ENCODE results near the gene S100A1.
"Not testable (repeated sequence)": the region's sequence is repeated elsewhere in the genome, so short reads cannot be mapped to it uniquely, and the experiment has no call there.

The S100A1 gene

DNA sequence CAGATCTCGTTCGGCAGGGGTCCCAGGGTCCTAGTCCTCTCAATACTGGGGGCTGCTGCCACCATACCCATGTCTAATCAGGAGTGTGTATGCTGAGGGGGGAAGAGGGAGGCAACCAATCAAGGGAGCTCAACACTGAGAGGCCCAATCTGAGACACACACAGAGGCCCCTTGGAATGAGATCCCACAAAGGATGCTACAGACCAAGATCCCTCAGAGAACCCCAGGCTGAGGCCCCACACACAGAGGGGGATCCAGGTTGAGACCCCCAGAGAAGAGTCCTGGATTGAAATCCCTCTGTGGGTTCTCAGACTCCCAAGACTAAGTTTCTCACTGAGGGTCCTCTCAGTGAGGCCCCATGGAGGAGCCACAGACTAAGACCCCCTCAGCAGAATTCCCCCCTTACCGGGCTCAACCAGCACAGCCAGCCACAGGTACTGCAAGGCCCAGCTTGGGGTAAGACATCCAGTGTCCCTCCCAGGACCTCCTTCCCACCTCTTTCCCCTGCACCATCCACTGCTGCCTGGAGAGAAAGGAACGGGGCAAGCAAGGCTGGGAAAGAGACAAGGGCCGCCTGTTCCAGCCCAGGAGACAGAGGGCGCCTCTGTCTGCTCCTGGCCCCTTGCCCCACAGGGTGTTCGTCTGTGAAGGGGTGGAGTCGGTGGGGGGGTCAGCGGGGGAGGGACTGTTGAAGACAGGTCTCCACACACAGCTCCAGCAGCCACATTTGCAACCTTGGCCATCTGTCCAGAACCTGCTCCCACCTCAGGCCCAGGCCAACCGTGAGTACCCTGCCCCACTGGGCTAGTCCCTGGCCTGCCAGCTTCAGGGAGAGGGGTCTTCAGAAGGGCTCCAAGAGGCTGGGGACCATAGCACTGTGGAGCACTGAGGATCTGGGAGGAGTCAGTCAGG, at the start of gene S100A1:
S100A1 (plus strand) TSS at position 720 of the 912 bp plus-strand sequence. CDS start 2,088 bp downstream, outside the sequence.
- no peak for DNase-seq (ENCODE audit: low read depth in 2 of 3, low spot score in 1 of 3)

DNA sequence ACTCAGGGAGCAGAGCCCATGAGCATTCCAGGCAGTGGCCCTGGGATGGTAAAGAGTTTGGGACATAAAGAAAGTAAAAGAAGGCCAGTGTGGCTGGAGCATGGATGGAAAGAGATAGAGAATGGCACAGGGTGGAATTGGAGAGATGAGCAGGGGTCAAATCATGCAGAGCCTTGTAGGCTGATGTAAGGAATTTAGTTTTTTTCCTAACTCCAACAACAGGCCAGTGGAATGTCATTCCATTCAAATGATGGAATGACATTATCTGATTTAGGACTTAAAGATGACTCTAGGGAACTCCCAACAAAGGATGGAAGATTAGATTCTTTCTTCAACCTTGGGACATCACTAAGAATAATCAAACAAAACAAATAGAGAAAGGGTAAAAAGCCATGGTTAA, 49.7 kb upstream of the S100A1 start:
- DNase-seq (ENCODE audit: low read depth in 2 of 3, low spot score in 1 of 3): no peak

DNA sequence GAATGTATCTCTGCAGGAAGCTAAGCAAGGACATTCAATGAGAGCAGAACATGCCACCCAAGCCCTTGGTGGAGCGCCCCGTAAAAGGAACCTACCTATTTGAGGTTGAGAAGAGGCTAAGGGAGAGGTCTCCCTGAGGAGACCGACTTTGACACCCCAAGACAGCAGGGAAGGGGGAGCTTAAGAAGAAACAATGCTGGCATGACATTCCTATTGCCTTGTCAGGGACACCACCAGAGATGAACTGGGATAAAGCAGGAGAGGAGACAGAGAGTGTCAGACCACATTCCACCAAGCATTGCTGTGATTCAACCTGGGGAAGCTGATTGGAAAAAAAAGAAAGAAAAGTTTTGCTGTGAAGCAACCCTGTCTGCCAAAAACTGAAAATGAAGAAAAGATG, 49.3 kb upstream of the S100A1 start:
- no peak for DNase-seq (ENCODE audit: low read depth in 2 of 3, low spot score in 1 of 3)

DNA sequence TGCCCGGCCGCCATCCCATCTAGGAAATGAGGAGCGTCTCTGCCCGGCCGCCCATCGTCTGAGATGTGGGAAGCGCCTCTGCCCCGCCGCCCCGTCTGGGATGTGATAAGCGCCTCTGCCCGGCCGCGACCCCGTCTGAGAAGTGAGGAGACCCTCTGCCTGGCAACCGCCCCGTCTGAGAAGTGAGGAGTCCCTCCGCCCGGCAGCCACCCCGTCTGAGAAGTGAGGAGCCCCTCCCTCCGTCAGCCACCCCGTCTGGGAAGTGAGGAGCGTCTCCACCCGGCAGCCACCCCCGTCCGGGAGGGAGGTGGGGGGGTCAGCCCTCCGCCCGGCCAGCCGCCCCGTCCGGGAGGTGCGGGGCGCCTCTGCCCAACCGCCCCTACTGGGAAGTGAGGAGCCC, 45.4 kb upstream of the S100A1 start:
- DNase-seq (ENCODE audit: low read depth in 2 of 3, low spot score in 1 of 3): not testable (repeated sequence)

DNA sequence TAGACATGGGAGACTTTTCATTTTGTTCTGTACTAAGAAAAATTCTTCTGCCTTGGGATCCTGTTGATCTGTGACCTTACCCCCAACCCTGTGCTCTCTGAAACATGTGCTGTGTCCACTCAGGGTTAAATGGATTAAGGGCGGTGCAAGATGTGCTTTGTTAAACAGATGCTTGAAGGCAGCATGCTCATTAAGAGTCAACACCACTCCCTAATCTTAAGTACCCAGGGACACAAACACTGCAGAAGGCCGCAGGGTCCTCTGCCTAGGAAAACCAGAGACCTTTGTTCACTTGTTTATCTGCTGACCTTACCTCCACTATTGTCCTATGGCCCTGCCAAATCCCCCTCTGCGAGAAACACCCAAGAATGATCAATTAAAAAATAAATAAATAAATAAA, 44.7 kb upstream of the S100A1 start:
- DNase-seq (ENCODE audit: low read depth in 2 of 3, low spot score in 1 of 3): not testable (repeated sequence)

DNA sequence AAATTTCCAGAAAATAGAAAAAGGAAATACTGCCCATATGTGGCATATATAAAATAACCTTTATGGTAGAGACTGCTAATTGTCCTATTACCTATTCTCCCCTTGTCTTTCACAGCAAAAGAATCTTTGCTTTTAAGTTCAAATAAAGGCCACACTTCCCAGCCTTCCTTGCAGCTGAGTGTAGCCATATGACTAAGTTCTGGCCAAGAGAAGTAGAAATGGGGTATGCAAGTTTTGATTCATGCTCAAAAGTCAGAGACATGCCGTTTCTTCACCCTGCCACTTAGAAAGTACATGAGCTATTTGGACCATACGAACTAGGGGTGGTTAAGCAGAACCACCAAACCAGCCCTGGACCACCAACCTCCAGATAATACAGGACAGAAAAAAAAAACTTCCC, 44.3 kb upstream of the S100A1 start:
- DNase-seq (ENCODE audit: low read depth in 2 of 3, low spot score in 1 of 3): no peak

DNA sequence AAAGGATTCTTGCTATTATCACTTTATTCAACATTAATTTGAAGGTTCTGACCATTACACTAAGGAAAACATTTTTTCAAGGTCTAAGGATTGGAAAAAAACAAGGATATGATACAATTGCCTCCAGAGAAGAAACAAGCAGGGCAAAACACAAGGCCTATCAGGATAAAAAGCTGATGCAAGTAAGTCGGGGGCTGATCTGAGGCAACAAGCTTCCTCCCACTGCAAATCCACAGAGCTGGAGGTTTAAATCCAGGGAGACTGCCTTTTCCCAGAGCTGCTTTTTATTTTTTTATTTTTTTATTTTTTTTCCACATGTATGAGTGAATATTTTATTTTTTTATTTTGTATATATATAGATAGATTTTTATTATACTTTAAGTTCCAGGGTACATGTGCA, 43.2 kb upstream of the S100A1 start:
- no peak for DNase-seq (ENCODE audit: low read depth in 2 of 3, low spot score in 1 of 3)

DNA sequence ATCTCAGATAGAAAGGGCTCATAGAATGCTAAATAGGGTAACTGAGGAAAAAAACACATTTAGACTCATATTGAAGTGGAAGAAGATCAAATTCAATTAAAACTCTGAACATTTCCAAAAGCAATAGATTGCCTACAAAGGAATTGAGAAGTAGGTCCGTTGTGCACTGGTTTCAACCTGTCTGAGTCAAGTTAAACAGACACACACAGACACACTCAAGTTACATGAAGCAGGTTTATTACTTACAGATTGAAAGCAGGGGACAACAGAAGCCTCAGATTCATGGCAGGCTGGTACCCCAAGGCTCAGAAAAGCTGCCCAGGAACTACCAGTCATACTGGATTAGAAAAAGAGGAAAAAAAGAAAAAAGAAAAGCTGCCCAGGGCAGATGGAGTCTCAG, 41.9 kb upstream of the S100A1 start:
- no peak for DNase-seq (ENCODE audit: low read depth in 2 of 3, low spot score in 1 of 3)

DNA sequence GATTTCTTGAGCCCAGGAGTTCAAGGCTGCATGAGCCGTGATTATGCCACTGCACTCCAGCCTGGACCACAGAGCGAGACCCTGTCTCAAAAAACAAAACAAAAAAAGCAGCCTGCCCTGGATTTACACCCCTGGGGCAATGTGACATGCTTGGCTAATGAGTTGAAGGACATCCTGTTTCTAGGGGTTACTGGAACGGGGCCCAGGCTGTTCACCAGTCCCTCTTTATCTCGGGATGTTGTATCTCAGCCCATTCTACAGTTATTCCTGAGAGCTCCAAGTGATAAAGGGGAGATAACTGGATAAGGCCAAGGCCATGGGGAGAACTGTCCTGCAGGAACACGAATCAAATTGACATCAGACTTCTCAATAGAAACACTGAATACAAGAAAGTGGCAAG, 40.9 kb upstream of the S100A1 start:
- DNase-seq (ENCODE audit: low read depth in 2 of 3, low spot score in 1 of 3): no peak

DNA sequence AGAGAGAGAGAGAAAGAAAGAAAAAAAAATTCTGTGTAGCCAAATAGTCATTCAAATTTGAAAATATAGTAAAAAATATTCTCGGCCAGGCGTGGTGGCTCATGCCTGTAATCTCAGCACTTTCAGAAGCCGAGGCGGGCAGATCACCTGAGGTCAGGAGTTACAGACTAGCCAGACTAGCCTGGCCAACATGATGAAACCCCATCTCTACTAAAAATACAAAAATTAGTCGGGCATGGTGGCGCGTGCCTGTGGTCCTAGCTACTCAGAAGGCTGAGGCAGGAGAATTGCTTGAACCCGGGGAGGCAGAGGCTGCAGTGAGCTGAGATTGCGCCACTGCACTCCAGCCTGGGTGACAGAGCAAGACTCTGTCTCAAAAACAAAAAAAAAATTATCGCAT, 40.2 kb upstream of the S100A1 start:
- not testable (repeated sequence) for DNase-seq (ENCODE audit: low read depth in 2 of 3, low spot score in 1 of 3)

DNA sequence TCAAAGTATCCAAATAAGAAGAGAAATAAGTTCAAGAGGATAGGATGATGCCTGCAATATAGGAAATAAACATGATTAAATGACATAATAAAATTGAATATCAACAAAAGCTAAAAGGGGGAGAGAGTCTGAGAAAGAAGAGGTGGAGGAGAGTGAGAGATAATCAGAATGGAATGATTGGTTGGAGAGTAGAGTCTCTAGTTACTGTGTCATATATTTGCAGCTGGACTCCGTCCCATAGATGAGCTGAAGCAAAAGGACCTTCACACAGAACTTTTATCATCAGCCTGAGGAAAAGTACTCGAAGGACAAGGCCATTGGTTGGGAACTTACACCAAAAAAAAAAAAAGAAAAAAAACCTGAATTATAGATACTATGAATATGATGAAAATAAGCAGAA, 39.8 kb upstream of the S100A1 start:
- no peak for DNase-seq (ENCODE audit: low read depth in 2 of 3, low spot score in 1 of 3)

DNA sequence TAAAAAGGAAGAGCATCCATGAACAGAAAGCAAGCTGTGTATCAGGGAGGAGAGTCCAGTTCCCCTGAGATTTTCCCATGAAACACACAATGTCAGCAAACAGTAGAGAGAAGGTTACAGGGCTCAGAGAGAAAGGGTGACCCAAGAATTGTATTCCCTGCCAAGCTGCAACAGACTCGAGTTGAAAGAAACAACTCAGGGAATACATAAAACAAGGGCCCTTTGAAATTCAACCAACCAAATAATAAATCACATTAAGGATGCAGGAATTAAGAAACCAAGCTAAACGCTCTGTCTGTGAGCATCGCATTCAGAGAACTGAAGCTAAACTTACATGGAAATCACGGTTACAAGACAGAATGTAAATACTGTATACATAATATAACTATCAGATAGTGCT, 35.5 kb upstream of the S100A1 start:
- DNase-seq (ENCODE audit: low read depth in 2 of 3, low spot score in 1 of 3): no peak

DNA sequence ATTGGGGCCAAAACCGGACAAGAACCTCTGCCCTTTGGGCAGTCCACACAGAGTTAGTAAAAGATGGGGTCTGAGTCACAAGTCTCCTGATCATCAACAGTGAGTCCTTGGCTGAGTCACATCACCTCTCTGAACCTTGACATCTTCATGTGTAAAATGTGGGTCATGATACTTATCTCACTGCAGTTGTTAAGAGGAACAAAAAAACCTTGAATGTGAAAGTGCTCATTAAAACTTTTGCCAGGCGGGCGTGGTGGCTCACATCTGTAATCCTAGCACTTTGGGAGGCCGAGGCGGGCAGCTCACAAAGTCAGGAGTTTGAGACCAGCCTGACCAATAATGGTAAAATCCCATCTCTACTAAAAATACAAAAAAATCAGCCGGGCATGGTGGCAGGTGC, 31.0 kb upstream of the S100A1 start:
- DNase-seq (ENCODE audit: low read depth in 2 of 3, low spot score in 1 of 3): no peak

DNA sequence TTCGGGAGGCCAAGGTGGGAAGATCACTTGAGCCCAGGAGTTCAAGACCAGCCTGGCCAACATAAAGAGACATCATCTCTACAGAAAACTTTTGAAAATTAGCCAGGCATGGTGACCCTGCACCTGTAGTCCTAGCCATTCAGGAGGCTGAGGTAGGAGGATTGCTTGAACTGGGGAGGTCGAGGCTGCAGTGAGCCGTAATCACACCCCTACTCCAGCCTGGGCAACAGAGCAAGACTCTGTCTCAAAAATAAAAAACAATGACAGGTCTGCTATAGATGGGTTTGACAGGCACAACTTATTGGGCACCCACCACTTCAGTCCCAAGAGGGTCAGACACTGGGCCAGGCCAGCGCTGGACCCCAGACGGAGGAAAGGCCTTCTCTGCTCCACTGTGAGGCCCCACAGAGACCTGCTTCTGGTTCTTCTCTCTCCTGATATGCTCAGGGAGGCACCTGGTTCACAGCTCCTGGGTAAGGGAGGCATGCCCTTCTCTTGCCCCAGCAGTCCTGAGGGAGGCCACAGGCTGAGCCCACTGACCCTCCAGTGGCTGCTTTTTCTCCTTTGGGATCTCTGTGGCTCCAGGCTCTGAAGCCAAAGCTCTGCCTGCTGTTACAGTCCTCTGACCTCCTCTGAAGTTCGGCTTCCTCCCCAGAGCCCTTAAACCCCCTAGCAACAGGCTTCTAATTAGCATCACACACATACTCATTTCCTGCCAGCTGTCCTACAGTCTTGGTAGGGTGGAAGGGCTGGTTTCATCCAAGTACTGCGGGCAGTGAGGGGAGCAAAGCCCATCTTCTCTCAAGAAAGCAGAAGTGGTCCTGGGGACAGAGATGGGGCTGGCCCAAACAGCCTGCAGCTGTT, 29.7 kb upstream of the S100A1 start:
- DNase-seq (ENCODE audit: low read depth in 2 of 3, low spot score in 1 of 3): no peak

DNA sequence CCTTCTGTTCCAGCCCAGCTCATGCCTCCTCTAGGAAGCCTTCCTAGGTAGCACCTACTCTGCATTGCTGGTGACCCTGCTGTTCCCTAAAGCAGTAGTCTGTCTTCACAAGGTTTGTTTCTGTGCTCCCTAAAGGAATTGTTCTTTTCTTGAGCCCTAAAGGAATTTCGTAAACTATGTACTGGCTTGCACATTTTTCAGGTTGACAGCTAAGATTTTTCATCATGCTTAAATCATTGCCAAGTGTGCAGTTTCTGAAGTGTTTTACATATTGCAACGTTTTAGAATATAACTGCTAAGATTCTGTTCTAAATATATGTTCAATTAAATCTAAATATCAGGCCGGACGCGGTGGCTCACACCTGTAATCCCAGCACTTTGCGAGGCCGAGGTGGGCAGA, 28.4 kb upstream of the S100A1 start:
- no peak for DNase-seq (ENCODE audit: low read depth in 2 of 3, low spot score in 1 of 3)

DNA sequence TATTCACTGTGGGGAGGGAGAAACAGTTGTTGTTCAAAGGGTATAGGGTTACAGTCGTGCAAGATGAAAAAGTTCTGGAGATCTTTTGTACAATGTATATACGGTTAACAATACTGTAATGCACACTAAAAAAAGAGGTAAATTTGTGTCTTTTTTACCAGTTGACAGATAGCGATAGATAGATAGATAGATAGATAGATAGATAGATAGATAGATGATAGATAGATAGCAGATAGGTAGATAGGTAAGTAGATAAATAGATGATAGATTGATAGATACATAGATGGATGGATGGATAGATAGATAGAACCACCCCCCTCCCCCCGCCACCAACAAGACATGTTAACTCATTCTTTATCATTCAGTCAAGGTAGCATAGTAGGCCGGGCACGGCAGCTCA, 25.5 kb upstream of the S100A1 start:
- no peak for DNase-seq (ENCODE audit: low read depth in 2 of 3, low spot score in 1 of 3)

DNA sequence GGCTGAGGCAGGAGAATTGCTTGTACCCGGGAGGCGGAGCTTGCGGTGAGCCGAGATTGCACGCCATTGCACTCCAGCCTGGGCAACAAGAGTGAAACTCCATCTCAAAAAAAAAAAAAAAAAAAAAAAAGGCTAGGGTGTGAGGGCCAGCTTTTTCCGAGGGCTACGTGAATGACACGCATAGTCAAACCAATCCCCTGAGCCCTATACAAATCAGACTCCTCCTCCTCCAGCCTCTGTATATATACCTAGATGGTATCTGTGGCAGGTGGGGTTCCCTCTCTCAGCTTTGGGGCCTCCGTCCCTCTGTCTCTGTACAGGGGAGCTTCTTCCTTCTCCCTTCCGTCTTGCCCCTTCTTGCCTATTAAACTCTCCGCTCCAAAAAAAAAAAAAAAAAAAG, 22.0 kb upstream of the S100A1 start:
- DNase-seq (ENCODE audit: low read depth in 2 of 3, low spot score in 1 of 3): no peak

DNA sequence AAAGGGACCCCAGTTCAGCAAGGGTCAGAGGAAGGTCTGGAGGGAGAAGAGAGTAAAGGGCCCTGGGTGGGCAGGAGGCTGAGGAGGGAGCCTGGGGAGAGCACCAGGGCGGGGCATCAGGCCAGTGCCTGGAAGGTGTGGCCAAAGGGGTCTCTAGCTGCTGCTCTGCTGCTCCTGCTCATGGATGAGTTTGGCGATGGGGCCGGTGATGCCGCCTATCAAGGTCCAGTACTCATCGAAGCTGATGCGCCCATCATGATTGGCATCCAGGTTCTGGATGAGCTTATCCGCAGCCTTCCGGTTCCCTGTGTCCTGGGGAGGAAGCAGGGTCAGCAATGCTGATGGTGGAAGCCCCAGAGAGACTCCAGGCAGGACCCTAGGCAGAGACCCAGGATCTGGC, 20.9 kb upstream of the S100A1 start:
- DNase-seq (ENCODE audit: low read depth in 2 of 3, low spot score in 1 of 3): no peak

DNA sequence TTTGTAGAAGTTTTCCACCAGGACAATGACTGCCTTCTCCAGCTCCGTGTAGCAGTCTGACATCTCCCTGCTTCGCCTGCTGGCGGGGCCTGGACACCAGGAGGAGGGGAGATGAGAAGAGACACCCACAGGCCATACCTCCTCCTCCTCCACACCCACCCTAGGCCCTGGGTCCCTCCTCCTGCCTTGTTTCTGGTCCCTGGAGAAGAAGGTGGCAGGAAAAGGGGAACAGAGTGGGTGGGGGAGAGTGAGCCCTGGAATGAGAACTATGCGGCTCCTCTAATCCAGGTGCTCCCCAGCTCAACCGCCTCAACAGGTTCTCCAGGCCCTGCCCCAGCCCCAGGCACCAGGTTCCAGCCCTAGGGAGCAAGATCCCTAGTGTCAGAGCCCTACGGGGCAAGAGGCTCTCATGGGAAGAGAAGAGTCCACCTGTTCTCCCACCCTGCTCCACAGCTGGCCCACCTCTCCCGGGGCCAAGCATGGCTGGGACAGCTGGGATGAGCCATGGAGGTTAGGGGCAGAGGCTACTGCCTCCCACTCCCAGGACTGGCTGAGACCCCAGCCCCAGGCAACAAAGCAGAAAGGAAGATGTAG, 20.0 kb upstream of the S100A1 start:
- no peak for DNase-seq (ENCODE audit: low read depth in 2 of 3, low spot score in 1 of 3)

DNA sequence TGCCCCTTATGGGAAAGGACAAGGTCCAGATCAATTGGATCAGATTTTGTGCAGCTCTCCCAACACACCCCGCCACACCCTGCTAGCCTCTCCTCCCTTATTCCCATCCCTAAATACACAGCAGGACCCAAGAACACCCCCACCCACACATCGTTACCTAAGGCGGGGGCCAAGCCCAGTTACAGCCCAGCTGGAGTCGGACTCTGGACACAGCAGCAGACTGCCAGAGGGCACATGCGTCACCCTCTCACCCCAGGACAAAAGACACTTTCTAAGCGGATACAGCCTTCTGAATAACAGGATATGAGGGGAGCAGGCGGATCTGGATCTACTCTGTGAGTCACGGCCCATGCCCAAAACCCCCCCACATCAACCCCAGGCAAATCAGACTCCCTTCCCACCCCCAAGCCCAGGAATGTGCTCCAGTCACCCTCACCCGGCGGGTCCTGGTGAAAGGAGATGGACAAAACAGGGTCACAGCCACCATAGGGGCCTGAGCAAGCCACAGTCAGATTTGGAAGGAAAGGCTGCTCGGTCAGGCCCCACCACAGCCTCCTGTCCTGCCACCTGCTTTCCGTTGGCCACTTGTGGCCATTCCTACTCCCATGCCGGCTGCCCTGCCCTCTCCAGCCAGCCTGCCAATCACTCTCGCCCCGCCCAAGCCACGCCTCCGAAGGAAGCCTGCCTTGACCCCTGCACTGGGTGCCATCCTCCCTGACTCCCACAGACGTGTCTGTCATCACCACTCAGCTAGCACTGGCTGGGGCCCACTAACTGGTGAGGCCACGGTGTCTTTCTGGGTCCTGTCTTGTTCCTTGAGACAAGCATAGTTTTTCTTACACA, 19.3 kb upstream of the S100A1 start:
- DNase-seq (ENCODE audit: low read depth in 2 of 3, low spot score in 1 of 3): no peak

DNA sequence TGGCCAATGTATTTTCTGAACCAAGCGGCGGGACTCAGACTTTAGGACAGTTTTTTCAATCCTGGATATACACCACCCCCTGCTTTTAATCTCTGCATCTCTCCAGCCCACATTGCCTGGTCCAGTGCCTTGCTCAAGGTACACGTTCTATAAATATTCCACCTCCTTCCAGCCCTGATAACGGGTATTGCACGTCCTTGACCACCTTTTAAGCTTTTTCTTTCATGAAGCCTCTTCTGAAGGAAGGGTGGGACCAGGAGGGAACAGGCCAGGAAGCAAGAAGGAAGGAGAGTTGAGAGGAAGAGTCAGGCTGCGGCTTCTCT, 18.7 kb upstream of the S100A1 start:
- DNase-seq (ENCODE audit: low read depth in 2 of 3, low spot score in 1 of 3): no peak
